ENCODE data around the gene ALG14.

DNA sequence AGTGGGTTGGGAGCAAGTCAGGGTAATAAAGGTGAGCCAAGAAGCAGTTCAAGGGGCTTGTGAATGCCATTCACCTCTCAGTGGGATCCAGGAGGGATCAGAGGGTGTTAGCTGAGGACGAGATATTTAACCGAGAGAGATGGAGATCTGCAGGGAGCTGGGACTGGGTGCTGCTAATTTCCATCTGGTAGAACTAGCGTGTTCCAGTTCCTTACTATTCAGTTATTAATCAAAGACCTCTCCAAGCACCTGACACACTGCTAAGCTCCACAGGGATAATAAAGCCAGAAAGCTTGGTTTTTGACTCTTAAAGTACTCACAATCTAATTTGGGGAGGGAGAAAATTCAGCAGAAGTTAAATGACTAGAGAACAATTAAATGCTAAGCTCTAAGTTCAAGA, 57.7 kb downstream of the ALG14 start:
- TF ChIP-seq, protein P1, sequence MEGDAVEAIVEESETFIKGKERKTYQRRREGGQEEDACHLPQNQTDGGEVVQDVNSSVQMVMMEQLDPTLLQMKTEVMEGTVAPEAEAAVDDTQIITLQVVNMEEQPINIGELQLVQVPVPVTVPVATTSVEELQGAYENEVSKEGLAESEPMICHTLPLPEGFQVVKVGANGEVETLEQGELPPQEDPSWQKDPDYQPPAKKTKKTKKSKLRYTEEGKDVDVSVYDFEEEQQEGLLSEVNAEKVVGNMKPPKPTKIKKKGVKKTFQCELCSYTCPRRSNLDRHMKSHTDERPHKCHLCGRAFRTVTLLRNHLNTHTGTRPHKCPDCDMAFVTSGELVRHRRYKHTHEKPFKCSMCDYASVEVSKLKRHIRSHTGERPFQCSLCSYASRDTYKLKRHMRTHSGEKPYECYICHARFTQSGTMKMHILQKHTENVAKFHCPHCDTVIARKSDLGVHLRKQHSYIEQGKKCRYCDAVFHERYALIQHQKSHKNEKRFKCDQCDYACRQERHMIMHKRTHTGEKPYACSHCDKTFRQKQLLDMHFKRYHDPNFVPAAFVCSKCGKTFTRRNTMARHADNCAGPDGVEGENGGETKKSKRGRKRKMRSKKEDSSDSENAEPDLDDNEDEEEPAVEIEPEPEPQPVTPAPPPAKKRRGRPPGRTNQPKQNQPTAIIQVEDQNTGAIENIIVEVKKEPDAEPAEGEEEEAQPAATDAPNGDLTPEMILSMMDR (conservative IDR thresholded peaks at IDR 0.05 in 1 of 2, IDR thresholded peaks at IDR 0.05 in 1 of 2; ENCODE audit: low read depth in 1 of 2, low read length in 2 of 2) = no peak
- TF ChIP-seq EZH2 (IDR thresholded peaks at IDR 0.05; ENCODE audit: low read length, missing control alignments) = no peak
